Central memory CD4-positive, alpha-beta T cell (primary cell): ENCODE data around the gene RELCH.
"Not testable (repeated sequence)": the region's sequence is repeated elsewhere in the genome, so short reads cannot be mapped to it uniquely, and the experiment has no call there.

Experiments
- DNase-seq: peaks from one replicate; pipeline ENCODE4 v3.0.0; 2022
- total RNA-seq, 3 experiments: gene quantifications; one replicate each; lab custom pipeline; 2026; lab: John Stamatoyannopoulos, UW

Gene RELCH, protein sequence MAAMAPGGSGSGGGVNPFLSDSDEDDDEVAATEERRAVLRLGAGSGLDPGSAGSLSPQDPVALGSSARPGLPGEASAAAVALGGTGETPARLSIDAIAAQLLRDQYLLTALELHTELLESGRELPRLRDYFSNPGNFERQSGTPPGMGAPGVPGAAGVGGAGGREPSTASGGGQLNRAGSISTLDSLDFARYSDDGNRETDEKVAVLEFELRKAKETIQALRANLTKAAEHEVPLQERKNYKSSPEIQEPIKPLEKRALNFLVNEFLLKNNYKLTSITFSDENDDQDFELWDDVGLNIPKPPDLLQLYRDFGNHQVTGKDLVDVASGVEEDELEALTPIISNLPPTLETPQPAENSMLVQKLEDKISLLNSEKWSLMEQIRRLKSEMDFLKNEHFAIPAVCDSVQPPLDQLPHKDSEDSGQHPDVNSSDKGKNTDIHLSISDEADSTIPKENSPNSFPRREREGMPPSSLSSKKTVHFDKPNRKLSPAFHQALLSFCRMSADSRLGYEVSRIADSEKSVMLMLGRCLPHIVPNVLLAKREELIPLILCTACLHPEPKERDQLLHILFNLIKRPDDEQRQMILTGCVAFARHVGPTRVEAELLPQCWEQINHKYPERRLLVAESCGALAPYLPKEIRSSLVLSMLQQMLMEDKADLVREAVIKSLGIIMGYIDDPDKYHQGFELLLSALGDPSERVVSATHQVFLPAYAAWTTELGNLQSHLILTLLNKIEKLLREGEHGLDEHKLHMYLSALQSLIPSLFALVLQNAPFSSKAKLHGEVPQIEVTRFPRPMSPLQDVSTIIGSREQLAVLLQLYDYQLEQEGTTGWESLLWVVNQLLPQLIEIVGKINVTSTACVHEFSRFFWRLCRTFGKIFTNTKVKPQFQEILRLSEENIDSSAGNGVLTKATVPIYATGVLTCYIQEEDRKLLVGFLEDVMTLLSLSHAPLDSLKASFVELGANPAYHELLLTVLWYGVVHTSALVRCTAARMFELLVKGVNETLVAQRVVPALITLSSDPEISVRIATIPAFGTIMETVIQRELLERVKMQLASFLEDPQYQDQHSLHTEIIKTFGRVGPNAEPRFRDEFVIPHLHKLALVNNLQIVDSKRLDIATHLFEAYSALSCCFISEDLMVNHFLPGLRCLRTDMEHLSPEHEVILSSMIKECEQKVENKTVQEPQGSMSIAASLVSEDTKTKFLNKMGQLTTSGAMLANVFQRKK
- 49.8 to 165 (median 121) reads per million in 3 experiments for total RNA-seq

GRCh38 chr18:62186774-62187542, at the start of gene RELCH, which contains the start of gene PIGN:
TSS of gene RELCH (plus strand) at chr18:62187255. CDS start at chr18:62187506, 251 bp downstream.
TSS of gene PIGN (minus strand) at chr18:62187056. CDS start at chr18:62161353, 25,703 bp downstream.
- peak; percentile 97 for DNase-seq

DNA sequence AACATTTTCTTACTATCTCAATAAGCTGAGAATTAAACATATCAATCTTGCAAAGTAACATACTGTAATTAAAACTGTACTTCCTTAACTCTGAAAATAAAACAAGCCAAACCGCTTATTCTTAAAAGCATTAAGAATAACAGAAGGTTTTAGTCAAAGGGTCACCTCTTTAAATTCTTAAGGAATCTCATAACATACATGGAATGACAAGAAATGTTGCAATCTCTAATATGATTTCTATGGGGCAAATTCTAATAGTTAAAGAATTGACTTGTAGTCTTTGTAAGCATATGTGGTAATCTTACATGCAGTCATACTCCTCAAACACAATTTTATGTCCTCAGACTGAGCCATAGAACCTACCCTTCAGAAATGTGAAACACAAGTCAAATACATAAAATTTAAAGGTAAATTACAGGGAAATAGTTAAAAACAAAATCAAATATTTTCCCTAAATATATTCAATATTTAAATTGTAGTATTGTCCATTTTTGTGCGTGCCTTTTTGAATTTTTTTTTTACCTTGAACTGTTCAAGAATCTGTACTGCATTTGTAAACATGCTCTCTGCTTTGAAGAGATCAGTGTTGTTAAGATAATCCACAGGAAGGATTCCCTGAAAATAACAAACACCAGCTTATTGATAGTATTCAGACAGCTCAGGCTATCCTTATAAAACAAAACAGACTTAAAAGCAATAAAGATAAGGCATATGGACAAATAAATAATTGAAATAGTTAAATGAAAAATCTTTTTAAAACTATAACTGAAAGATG, 48.4 kb upstream of the RELCH start:
- no peak for DNase-seq

DNA sequence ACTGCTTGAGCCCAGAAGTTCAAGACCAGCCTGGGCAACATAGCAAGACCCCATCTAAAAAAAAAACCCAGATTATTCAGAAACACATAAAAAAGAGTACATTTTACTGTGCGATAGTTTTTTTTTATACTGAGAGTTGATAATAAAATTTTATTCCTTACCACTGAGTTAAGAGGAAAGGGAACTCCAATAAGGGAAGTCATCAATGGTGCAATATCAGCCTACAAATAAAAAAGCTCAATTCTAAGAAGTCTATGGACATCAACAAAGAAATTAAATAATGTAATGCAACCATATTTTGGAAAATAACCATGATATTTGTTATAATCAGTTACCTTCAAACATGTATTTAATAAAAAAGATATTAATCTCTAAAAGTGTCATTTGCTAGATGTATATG, 46.8 kb upstream of the RELCH start:
- no peak for DNase-seq

DNA sequence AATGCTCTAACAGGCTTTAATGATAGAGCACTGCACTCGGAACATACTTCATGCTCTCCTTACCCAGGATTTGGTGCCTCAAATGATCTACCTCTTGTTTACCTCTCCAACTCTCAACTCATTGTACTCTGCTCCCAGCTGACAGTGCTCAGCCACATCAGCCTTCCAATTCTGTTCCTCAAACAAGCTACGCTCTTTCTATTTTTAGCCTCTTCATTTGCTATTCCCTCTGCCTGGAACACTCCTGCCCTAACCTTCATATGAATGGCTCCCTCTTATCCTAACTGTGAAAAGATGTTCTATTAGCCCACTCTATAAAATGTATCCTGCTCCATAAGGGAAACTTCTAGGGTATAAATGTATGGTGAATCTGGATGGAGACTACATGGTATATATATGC, 42.7 kb upstream of the RELCH start:
- no peak for DNase-seq

GRCh38 chr18:62151068-62151771, 35.8 kb upstream of the RELCH start:
- no peak for DNase-seq

DNA sequence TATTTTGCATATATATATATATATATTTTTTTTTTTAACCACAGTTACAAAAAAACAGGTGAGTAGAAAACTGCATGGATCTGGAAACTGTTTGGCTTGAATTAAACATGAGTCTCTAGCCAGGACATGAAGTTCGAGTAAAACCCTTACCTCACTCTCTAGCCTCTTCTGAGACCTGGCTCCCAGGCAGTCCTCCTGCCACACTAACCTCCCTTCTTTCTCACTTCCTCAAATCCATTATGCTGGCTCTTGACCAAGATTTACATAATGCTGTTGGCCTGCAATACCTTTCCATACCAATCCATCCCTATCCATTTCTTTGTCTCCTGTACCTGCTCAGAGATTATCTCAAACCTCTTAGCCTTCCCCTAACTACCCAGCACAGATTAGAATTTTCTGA, 34.2 kb upstream of the RELCH start:
- DNase-seq: no peak

- DNase-seq: no peak
These were observed 29.2 kb upstream of the RELCH start for GRCh38 chr18:62157843-62158242.

- no peak for DNase-seq
These were observed 22.7 kb upstream of the RELCH start for GRCh38 chr18:62164310-62164709.

DNA sequence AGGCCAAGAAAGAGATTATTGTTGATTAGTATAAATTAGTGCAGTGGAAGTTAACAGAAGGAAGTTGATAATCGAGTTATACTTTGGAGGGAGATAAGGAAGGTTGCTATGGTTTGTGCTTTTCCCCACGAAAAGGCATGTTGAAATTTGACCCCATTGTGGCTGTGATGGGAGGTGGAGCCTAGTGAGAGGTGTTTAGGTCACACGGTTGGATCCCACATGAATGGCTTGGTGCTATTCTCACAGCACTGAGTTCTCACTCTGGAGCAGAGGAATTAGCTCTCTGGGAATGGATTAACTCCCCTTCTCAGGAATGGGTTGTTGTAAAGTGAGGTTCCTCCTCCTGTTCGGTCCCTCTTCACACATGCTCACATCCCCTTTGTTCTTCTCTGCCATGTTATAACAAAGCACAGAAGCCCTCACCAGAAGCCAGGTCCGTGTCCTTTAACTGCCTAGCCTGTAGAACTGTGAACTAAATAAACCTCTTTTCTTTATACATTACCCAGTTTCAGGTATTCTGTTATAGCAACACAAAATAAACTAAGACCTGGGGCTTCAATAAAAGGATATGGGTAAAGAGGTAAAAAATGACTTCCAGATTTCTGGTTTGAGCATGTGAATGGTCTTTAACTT, 22.1 kb upstream of the RELCH start:
- no peak for DNase-seq

DNA sequence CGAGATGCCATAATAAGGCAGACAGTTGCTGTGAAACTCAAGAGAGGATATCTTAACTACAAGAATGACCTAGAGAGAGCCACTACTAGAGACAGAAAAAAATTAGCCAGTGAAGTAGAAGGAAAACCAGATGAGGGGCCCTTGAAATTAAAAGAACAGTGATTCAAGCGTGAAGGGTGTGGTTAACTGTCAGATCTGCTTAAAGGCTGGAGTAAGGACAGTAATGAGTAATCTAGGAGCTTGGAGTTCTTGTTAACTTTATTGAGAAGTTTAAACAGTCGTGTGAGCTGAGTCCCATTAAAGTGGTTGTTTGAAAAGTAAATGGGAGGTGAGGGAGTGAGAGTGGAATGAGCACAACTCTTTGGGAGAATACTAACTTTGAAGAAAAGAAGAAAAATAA, 21.5 kb upstream of the RELCH start:
- no peak for DNase-seq

DNA sequence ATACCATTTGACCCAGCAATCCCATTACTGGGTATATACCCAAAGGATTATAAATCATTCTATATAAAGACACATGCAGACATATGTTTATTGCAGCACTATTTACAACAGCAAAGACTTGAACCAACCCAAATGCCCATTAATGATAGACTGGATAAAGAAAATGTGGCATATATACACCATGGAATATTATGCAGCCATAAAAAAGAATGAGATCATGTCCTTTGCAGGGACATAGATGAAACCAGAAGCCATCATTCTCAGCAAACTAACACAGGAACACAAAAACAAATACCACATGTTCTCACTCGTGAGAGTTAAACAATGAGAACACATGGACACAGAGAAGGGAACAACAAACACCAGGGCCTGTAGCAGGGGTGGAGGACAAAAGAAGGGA, 20.5 kb upstream of the RELCH start:
- DNase-seq: not testable (repeated sequence)

GRCh38 chr18:62170857-62171256, 16.2 kb upstream of the RELCH start:
- no peak for DNase-seq

DNA sequence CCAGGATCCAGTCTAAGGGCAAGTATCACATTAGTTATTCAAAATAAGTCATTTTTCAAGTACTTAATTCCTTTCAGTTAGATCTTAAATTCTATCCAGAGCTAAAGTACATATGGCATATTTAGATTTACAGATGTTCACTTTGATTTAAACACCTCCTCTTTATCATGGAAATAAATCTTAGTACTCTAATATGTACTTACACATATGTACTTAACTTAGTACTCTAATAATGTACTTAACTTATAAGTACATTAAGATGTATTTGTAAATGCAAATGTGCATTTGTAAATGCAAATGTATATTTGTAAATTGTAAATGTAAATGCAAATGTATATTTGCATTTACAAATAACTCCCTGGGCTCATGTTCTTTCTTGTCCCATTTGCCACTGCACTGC, 14.8 kb upstream of the RELCH start:
- DNase-seq: no peak

DNA sequence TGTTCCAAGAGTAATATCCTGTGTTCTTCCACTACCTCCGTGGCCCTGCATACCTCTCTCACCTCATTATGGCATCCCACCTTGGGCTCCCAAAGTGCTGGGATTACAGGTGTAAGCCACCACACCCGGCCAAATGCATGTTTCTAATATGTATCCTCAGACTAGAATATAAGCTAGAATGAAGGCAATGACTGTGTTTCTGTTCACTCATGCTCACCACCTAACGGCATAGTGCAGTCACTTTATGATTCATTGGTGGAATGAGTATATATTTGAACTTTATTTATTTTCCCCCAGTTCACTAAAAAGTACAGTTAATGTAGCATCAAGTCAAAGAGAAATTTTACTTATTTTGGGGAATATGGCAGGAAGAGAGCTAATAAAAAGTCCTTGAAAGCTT, 11.5 kb upstream of the RELCH start:
- no peak for DNase-seq

DNA sequence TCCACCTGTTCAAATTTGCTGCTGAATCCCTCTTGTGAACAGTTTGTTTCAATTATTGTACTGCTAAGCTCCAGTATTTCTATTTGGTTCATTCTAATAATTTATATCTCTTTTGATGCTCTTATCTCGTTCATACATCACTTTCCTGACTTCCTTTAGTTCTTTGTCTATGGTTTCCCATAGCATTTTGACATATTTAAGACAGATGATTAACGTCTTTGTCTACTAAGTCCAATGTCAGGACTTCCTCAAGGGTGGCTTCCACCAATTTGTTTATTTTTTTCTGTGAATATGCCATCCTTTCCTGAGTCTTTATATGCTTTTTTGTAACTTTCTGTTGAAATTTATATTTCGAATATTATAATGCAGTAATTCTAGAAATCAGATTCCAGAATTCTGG, 9.8 kb upstream of the RELCH start:
- DNase-seq: no peak

DNA sequence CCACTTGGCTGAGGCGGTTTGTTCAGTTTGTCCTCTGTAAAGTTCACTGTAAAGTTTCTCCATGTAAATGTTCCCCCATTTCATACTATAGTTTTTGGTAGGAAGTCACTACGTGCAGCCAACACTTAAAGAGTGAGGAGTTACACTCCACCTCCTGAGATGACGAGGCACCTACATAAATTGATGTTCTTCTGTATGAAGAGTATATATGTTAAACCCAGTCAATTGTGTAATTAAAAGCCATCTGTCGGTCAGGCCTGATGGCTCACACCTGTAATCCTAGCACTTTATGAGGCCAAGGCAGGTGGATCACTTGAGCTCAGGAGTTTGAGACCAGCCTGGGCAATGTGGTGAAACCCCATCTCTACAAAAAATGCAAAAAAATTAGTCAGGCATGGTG, 7.8 kb upstream of the RELCH start:
- no peak for DNase-seq

GRCh38 chr18:62182220-62182619, 4.8 kb upstream of the RELCH start:
- no peak for DNase-seq

DNA sequence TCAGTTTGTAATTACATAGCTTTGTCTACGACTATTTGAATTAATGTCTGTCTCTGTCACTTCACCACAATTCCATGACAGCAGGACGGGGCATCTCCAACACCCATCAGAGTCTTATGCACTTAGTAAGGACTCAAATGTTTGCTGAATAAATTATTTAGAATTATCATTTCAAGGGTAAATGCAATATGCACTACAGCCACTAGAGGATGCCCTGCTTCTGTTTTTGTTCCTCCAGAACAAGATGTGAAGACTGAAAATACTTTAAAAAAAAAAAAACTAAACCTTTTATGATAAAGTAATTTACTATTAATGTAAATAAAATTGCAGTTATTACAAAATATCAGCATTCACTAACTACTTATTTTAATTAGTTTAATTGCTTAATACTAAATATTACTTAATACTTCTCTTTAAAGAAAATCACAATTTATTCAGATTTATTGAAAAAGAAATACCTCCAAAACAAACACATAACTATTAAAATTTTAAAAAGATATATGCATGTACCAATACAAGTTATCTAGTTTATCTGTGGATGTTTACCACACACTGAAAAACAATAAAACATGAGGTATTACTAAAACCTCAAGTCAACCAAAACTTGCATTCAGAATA, 3.4 kb upstream of the RELCH start:
- peak; percentile 50 for DNase-seq

GRCh38 chr18:62186499-62186773, 619 bp upstream of the RELCH start:
- DNase-seq: no peak
